Superior temporal gyrus (tissue), 1 donor: ENCODE results near the gene GPC1.

Source experiments
- DNase-seq: peaks from one replicate; pipeline ENCODE4 v3.0.0-alpha.2; 2016; ENCODE audit errors: extremely low spot score

The GPC1 gene

GRCh38 chr2:240397542-240397916 is 37.9 kb upstream of the GPC1 start:
- no peak for DNase-seq

GRCh38 chr2:240397924-240398645 is 37.4 kb upstream of the GPC1 start:
- DNase-seq = no peak

- DNase-seq = no peak
Observed at GRCh38 chr2:240398661-240399267, 36.7 kb upstream of the GPC1 start.

GRCh38 chr2:240399419-240400324 is 35.8 kb upstream of the GPC1 start:
- no peak for DNase-seq

GRCh38 chr2:240400371-240401161 is 34.9 kb upstream of the GPC1 start:
- no peak for DNase-seq

- DNase-seq = no peak
Observed at GRCh38 chr2:240401308-240401707, 34.2 kb upstream of the GPC1 start.

GRCh38 chr2:240401781-240402551 is 33.5 kb upstream of the GPC1 start:
- no peak for DNase-seq

GRCh38 chr2:240402566-240403272 is 32.7 kb upstream of the GPC1 start:
- no peak for DNase-seq

GRCh38 chr2:240403396-240404104 is 31.9 kb upstream of the GPC1 start:
- no peak for DNase-seq

- DNase-seq = no peak
Observed at GRCh38 chr2:240404174-240404852, 31.1 kb upstream of the GPC1 start.

- DNase-seq = no peak
Observed at GRCh38 chr2:240405133-240405532, 30.3 kb upstream of the GPC1 start.

GRCh38 chr2:240405684-240406313 is 29.7 kb upstream of the GPC1 start:
- no peak for DNase-seq

- DNase-seq = no peak
Observed at GRCh38 chr2:240407090-240407489, 28.4 kb upstream of the GPC1 start.

GRCh38 chr2:240410004-240410403 is 25.5 kb upstream of the GPC1 start:
- no peak for DNase-seq

GRCh38 chr2:240410808-240411207 is 24.7 kb upstream of the GPC1 start:
- DNase-seq = no peak

GRCh38 chr2:240411261-240412160 is 24.0 kb upstream of the GPC1 start:
- no peak for DNase-seq

GRCh38 chr2:240412211-240412861 is 23.1 kb upstream of the GPC1 start:
- DNase-seq = no peak
